H9 (cell line): ENCODE data around the gene CDR2. TPM values are rescaled to one million over a fixed set of nuclear protein-coding genes. Genes with fewer than 3 reads are reported as not detected.

ENCODE experiments used
- DNase-seq: peaks from one replicate; pipeline ENCODE4 v3.0.0-alpha.2; 2017
- H2AFZ ChIP-seq: one replicate; pipeline ENCODE4 v1.6.1; 2013; ENCODE audit warnings: mild to moderate bottlenecking, low read length, control low read depth, moderate library complexity
- H2AK5ac ChIP-seq: 2 replicates; pipeline ENCODE4 v1.6.1; 2013; ENCODE audit warnings: low read length, control low read depth, mixed read lengths; ENCODE audit not compliant: insufficient read length
- H2BK120ac ChIP-seq: one replicate; pipeline ENCODE4 v1.6.1; 2013; ENCODE audit warnings: low read depth, mild to moderate bottlenecking, low read length, control low read depth, inconsistent platforms; ENCODE audit not compliant: poor library complexity, severe bottlenecking
- H2BK12ac ChIP-seq: 2 replicates; pipeline ENCODE4 v1.6.1; 2013; ENCODE audit warnings: low read length, control low read depth, mixed read lengths, low read depth; ENCODE audit not compliant: insufficient read length
- H2BK15ac ChIP-seq: 2 replicates; pipeline ENCODE4 v1.6.1; 2013; ENCODE audit warnings: low read depth, low read length, control low read depth
- H2BK20ac ChIP-seq: one replicate; pipeline ENCODE4 v1.6.1; 2013; ENCODE audit warnings: low read depth, mild to moderate bottlenecking, low read length, control low read depth, inconsistent platforms; ENCODE audit not compliant: poor library complexity, severe bottlenecking
- H2BK5ac ChIP-seq: 2 replicates; pipeline ENCODE4 v1.6.1; 2013; ENCODE audit warnings: low read length, control low read depth, mixed read lengths; ENCODE audit not compliant: insufficient read length
- H3K14ac ChIP-seq: 2 replicates; pipeline ENCODE4 v1.6.1; 2013; ENCODE audit warnings: low read length, control low read depth; ENCODE audit not compliant: insufficient read depth
- H3K18ac ChIP-seq: 2 replicates; pipeline ENCODE4 v1.6.1; 2013; ENCODE audit warnings: low read depth, mild to moderate bottlenecking, mixed read lengths, low read length, control low read depth; ENCODE audit not compliant: insufficient read length
- H3K23ac ChIP-seq: 2 replicates; pipeline ENCODE4 v1.6.1; 2013; ENCODE audit warnings: low read length, control low read depth, mixed read lengths, low read depth; ENCODE audit not compliant: insufficient read length
- H3K23me2 ChIP-seq: 2 replicates; pipeline ENCODE4 v1.6.1; 2013; ENCODE audit warnings: low read depth, mild to moderate bottlenecking, mixed read lengths, low read length, control low read depth; ENCODE audit not compliant: insufficient read length, poor library complexity, severe bottlenecking
- H3K27ac ChIP-seq: 2 replicates; pipeline ENCODE4 v1.5.1; 2013; ENCODE audit warnings: low read length, control low read depth, mixed read lengths, low read depth; ENCODE audit not compliant: insufficient read length
- H3K27me3 ChIP-seq: 2 replicates; pipeline ENCODE4 v1.6.1; 2013; ENCODE audit warnings: low read length, control low read depth, inconsistent platforms; ENCODE audit not compliant: insufficient read depth
- H3K4ac ChIP-seq: 2 replicates; pipeline ENCODE4 v1.6.1; 2013; ENCODE audit warnings: low read depth, mild to moderate bottlenecking, control low read depth, inconsistent platforms, low read length, moderate library complexity
- H3K4me1 ChIP-seq: 2 replicates; pipeline ENCODE4 v1.6.1; 2013; ENCODE audit warnings: low read length, control low read depth, inconsistent platforms; ENCODE audit not compliant: insufficient read depth
- H3K4me2 ChIP-seq: 2 replicates; pipeline ENCODE4 v1.6.1; 2013; ENCODE audit warnings: low read length, control low read depth, mixed read lengths; ENCODE audit not compliant: insufficient read length, insufficient read depth
- H3K56ac ChIP-seq: 2 replicates; pipeline ENCODE4 v1.6.1; 2013; ENCODE audit warnings: low read depth, mild to moderate bottlenecking, mixed read lengths, low read length, control low read depth; ENCODE audit not compliant: insufficient read length
- H3K79me1 ChIP-seq: 2 replicates; pipeline ENCODE4 v1.6.1; 2013; ENCODE audit warnings: low read depth, mild to moderate bottlenecking, moderate library complexity, low read length, control low read depth, inconsistent platforms; ENCODE audit not compliant: insufficient read depth, poor library complexity, severe bottlenecking
- H3K79me2 ChIP-seq: 2 replicates; pipeline ENCODE4 v1.6.1; 2013; ENCODE audit warnings: low read length, control low read depth, inconsistent platforms; ENCODE audit not compliant: insufficient read depth
- H3K9ac ChIP-seq: 2 replicates; pipeline ENCODE4 v1.6.1; 2013; ENCODE audit warnings: low read length, control low read depth, mixed read lengths; ENCODE audit not compliant: insufficient read length; ENCODE audit errors: extremely low read depth
- H3K9me3 ChIP-seq: one replicate; pipeline ENCODE4 v1.6.1; 2013; ENCODE audit warnings: low read depth, low read length, inconsistent platforms; ENCODE audit not compliant: control insufficient read depth
- H3T11ph ChIP-seq: one replicate; pipeline ENCODE4 v1.6.1; 2013; ENCODE audit warnings: mild to moderate bottlenecking, low read length, control low read depth, inconsistent platforms
- H4K20me1 ChIP-seq: one replicate; pipeline ENCODE4 v1.6.1; 2013; ENCODE audit not compliant: control insufficient read depth, insufficient read length, insufficient read depth
- H4K5ac ChIP-seq: 2 replicates; pipeline ENCODE4 v1.6.1; 2013; ENCODE audit warnings: low read depth, mild to moderate bottlenecking, mixed read lengths, low read length, control low read depth; ENCODE audit not compliant: insufficient read length
- H4K8ac ChIP-seq: replicated peaks from 2 replicates; pipeline ENCODE4 v1.6.1; 2013; ENCODE audit warnings: low read length, control low read depth, mixed read lengths, low read depth; ENCODE audit not compliant: insufficient read length
- H4K91ac ChIP-seq: 2 replicates; pipeline ENCODE4 v1.6.1; 2013; ENCODE audit warnings: low read depth, mild to moderate bottlenecking, moderate library complexity, mixed read lengths, low read length, control low read depth; ENCODE audit not compliant: insufficient read length
- H3K27ac Mint-ChIP-seq, 3 experiments: 2 replicates in 2 of 3; 3 replicates in 1 of 3; pipeline ENCODE4 v1.8.0; 2020 to 2021; ENCODE audit warnings: mixed read lengths in 3 of 3, mild to moderate bottlenecking in 1 of 3, moderate library complexity in 1 of 3
- H3K27me3 Mint-ChIP-seq: 2 replicates; pipeline ENCODE4 v1.8.0; 2021; ENCODE audit warnings: low read depth, mild to moderate bottlenecking, moderate library complexity, mixed read lengths
- H3K36me3 Mint-ChIP-seq, 3 experiments: 2 replicates in 2 of 3; 3 replicates in 1 of 3; pipeline ENCODE4 v1.8.0; 2020 to 2021; ENCODE audit warnings: low read depth in 3 of 3, mixed read lengths in 3 of 3; ENCODE audit not compliant: insufficient read depth in 1 of 3
- H3K4me1 Mint-ChIP-seq, 2 experiments: 2 replicates each; pipeline ENCODE4 v1.8.0; 2020; ENCODE audit warnings: mixed read lengths in 2 of 2
- H3K4me3 Mint-ChIP-seq, 2 experiments: 2 replicates in 1 of 2; 3 replicates in 1 of 2; pipeline ENCODE4 v1.8.0; 2020 to 2021; ENCODE audit warnings: mild to moderate bottlenecking in 2 of 2, mixed read lengths in 2 of 2, moderate library complexity in 1 of 2
- H3K9me3 Mint-ChIP-seq, 2 experiments: 2 replicates in 1 of 2; 3 replicates in 1 of 2; pipeline ENCODE4 v1.8.0; 2020; ENCODE audit warnings: mild to moderate bottlenecking in 2 of 2, mixed read lengths in 2 of 2, moderate library complexity in 1 of 2
- CTCF ChIP-seq: fragments of 200-600 bp; sonication (generic); conservative IDR thresholded peaks from 3 replicates; pipeline ENCODE4 v1.8.0; 2021; ENCODE audit warnings: antibody characterized with exemption, mild to moderate bottlenecking
- WGBS: extraction: QIAGEN DNeasy Blood & Tissue Kit; methylation state at CpG from one replicate; pipeline ENCODE4 v1.1.7; 2013; ENCODE audit warnings: missing lambda C conversion rate, low lambda C conversion rate, mixed read lengths; ENCODE audit not compliant: insufficient read length; ENCODE audit errors: extremely low coverage; 5-methylcytosine and 5-hydroxymethylcytosine counted together
- total RNA-seq: library from RNA; stranded (reverse); gene quantifications from 2 replicates; pipeline ENCODE4 v1.2.1, GENCODE V29; 2021

CDR2 gene
- total RNA-seq, 1 experiment from 2014 or later, result 33.4 TPM

GRCh38 chr16:22385196-22385595, 10.8 kb upstream of the CDR2 start:
- Histone ChIP-seq H3K18ac (no peak overlapping the region), H3K27ac (no peak overlapping the region), H2AFZ (no peak overlapping the region), H2BK15ac (no peak overlapping the region), H2BK12ac (no peak overlapping the region), H4K20me1 (no peaks in the 10 kb centered on the region), H3T11ph (no peak overlapping the region), H2BK120ac (no peak overlapping the region), H3K9ac (no peak overlapping the region), H3K14ac (no peak overlapping the region), H2BK20ac (no peak overlapping the region), H3K56ac (no peak overlapping the region), H3K23me2 (no peaks in the 10 kb centered on the region), H4K8ac (no peak overlapping the region), H3K79me1 (no peaks in the 10 kb centered on the region), H3K4me2 (no peak overlapping the region), H3K9me3 (no peaks in the 10 kb centered on the region), H3K23ac (no peak overlapping the region), H4K5ac (no peak overlapping the region), H4K91ac (no peak overlapping the region), H2AK5ac (no peak overlapping the region), H3K4me1 (no peaks in the 10 kb centered on the region), H3K79me2 (no peaks in the 10 kb centered on the region), H2BK5ac (no peak overlapping the region), H3K27me3 (no peaks in the 10 kb centered on the region), H3K4ac (no peak overlapping the region)
- DNase-seq, result no peak
- H3K27me3 Mint-ChIP-seq, result no peaks in the 10 kb centered on the region
- no peak for TF ChIP-seq CTCF
- H3K4me1 Mint-ChIP-seq, result no peaks in the 10 kb centered on the region
- H3K9me3 Mint-ChIP-seq, result no peaks in the 10 kb centered on the region
- no peak overlapping the region for H3K4me3 Mint-ChIP-seq
- WGBS, result no CpG with 5 or more reads among the region's 3 CpGs
- H3K27ac Mint-ChIP-seq, result no peak overlapping the region
- no peaks in the 10 kb centered on the region for H3K36me3 Mint-ChIP-seq
